ENCODE measurements around the gene KCNJ14. TPM values are rescaled to one million over a fixed set of nuclear protein-coding genes. Genes with fewer than 3 reads are reported as not detected.

Gene KCNJ14
- total RNA-seq, 2 experiments from 2014 or later = 1.7 to 2.0 TPM

- ATAC-seq (ENCODE audit: poor library complexity) = peak; percentile 68
- Mint-ChIP-seq H3K27me3 (no peaks in the 10 kb centered on the region), H3K4me3 (peak within 1 kb of the TSS; percentile 86), H3K9me3 (no peaks in the 10 kb centered on the region), H3K27ac (peak within 1 kb of the TSS; percentile 73), H3K36me3 (ENCODE audit: low read depth) (peaks cover 11% of the 10 kb centered on the region), H3K4me1 (ENCODE audit: low read depth) (peaks cover 15% of the 10 kb centered on the region)
- H3K36me3 ChIP-seq (ENCODE audit: insufficient read depth, low read length) = peaks cover 11% of the 10 kb centered on the region
- H3K4me1 ChIP-seq (ENCODE audit: insufficient read depth, low read length) = peaks cover 42% of the 10 kb centered on the region
- no peaks in the 10 kb centered on the region for H3K27me3 ChIP-seq (ENCODE audit: control insufficient read depth in 1 of 2, insufficient read depth in 2 of 2, low read length in 2 of 2)
- peak within 1 kb of the TSS; percentile 22 to 47 for H3K27ac ChIP-seq (ENCODE audit: low read depth in 1 of 2, low read length in 2 of 2)
- DNase-seq = peak; percentile 70 to 97 (median 84)
- ChIA-PET CTCF (no interaction called here), POLR2A (interaction anchor here (0.9 kb wide), 1 partner anchor 149 kb away, joined by 3 read pairs; no protein-coding TSS in a partner anchor)
- peak within 1 kb of the TSS; percentile 55 for H3K4me3 ChIP-seq (ENCODE audit: low read length)
- intact Hi-C loops (cut with DNase I, micrococcal nuclease) = loop anchor here in 1 of 2 experiments (5.0 kb wide), 2 partner anchors 150 to 190 kb away; partner anchors contain the start of genes SYNGR4 and TMEM143
- H3K9me3 ChIP-seq (ENCODE audit: control insufficient read depth in 1 of 2, insufficient read depth in 1 of 2, low read length in 2 of 2) = no peaks in the 10 kb centered on the region
- TF ChIP-seq, protein P1, sequence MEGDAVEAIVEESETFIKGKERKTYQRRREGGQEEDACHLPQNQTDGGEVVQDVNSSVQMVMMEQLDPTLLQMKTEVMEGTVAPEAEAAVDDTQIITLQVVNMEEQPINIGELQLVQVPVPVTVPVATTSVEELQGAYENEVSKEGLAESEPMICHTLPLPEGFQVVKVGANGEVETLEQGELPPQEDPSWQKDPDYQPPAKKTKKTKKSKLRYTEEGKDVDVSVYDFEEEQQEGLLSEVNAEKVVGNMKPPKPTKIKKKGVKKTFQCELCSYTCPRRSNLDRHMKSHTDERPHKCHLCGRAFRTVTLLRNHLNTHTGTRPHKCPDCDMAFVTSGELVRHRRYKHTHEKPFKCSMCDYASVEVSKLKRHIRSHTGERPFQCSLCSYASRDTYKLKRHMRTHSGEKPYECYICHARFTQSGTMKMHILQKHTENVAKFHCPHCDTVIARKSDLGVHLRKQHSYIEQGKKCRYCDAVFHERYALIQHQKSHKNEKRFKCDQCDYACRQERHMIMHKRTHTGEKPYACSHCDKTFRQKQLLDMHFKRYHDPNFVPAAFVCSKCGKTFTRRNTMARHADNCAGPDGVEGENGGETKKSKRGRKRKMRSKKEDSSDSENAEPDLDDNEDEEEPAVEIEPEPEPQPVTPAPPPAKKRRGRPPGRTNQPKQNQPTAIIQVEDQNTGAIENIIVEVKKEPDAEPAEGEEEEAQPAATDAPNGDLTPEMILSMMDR (IDR thresholded peaks at IDR 0.05) = no peak
Observed at GRCh38 chr19:48511800-48512503, 56.6 kb downstream of the KCNJ14 start, which contains the start of gene LMTK3. Gene LMTK3, minus strand, starts transcription at chr19:48511835. Its CDS starts 259 bp downstream, at chr19:48511576.

DNA sequence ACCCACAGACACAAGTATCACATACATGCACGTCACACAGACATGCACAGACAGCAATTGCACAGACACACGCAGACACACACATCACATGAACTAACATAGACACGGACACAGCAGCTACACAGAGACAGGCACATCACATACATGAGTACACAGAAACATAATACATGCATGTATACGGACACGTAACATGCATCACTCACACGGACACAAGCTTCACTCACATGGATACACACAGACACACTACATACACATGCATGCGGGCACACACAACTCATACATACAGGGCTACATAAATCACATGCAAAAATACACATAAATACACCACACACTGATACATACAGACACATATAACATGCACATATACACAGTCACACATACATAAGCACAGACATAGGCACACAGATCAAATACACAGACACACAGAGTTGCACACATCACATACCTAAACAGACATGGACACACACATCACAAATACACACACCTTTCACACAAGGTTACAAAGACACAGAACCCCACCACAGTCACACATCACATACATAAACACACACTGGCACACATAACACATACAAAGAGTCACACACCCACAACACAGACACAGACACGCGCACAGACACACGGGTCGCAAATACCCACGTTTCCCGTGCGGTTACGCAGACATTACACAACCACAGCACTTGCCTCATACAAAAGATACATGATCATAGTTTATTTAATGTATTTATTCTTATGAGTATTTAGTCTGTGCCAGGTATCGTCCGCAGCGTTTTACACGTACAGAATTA is 57.3 kb downstream of the KCNJ14 start:
- no peaks in the 10 kb centered on the region for H3K27me3 Mint-ChIP-seq
- H3K36me3 Mint-ChIP-seq (ENCODE audit: low read depth) = peaks cover 7% of the 10 kb centered on the region
- Histone ChIP-seq H3K9me3 (ENCODE audit: control insufficient read depth in 1 of 2, insufficient read depth in 1 of 2, low read length in 2 of 2) (no peaks in the 10 kb centered on the region), H3K27me3 (ENCODE audit: control insufficient read depth in 1 of 2, insufficient read depth in 2 of 2, low read length in 2 of 2) (no peaks in the 10 kb centered on the region), H3K36me3 (ENCODE audit: insufficient read depth, low read length) (peaks cover 9% of the 10 kb centered on the region), H3K4me1 (ENCODE audit: insufficient read depth, low read length) (peaks cover 42% of the 10 kb centered on the region), H3K27ac (ENCODE audit: low read depth in 1 of 2, low read length in 2 of 2) (peak overlapping the region in 1 of 2 donors; percentile 68), H3K4me3 (ENCODE audit: low read length) (peak overlapping the region; percentile 74)
- TF ChIP-seq, protein P1 (IDR thresholded peaks at IDR 0.05) = no peak
- no peaks in the 10 kb centered on the region for H3K9me3 Mint-ChIP-seq
- peak in 4 of 14 experiments; percentile 21 to 69 (median 50) for DNase-seq
- no peak overlapping the region for H3K27ac Mint-ChIP-seq
- H3K4me1 Mint-ChIP-seq (ENCODE audit: low read depth) = peaks cover 15% of the 10 kb centered on the region
- no peak overlapping the region for H3K4me3 Mint-ChIP-seq
- POLR2A ChIA-PET = interaction anchor here (0.9 to 1.9 kb wide), 3 partner anchors 75 to 150 kb away, joined by 3 to 6 read pairs (median 3); partner anchors contain the start of genes RPL18 and SPHK2
- ATAC-seq (ENCODE audit: poor library complexity) = peak; percentile 5
- intact Hi-C loops (cut with DNase I, micrococcal nuclease) = loop anchor here in 1 of 2 experiments (5.0 kb wide), 2 partner anchors 150 to 190 kb away; partner anchors contain the start of genes SYNGR4 and TMEM143
- CTCF ChIA-PET = no interaction called here
